GM18519 (cell line): ENCODE data around the gene CUZD1.
"Not testable (repeated sequence)": the region's sequence is repeated elsewhere in the genome, so short reads cannot be mapped to it uniquely, and the experiment has no call there.

Experiments used
- ATAC-seq: cut with Tn5 transposase; IDR thresholded peaks from one replicate; pipeline ENCODE4 v1.9.1; 2021; ENCODE audit warnings: mild to moderate bottlenecking, moderate library complexity; ENCODE audit not compliant: unreplicated experiment, low FRiP score

The CUZD1 gene

GRCh38 chr10:122845783-122846332 is at the start of gene CUZD1:
TSS of gene CUZD1 (minus strand) at chr10:122845857. CDS start at chr10:122845843, 14 bp downstream.
- no peak for ATAC-seq

- no peak for ATAC-seq
Measured at GRCh38 chr10:122894261-122894944, 48.7 kb upstream of the CUZD1 start.

GRCh38 chr10:122884166-122884565 is 38.5 kb upstream of the CUZD1 start:
- ATAC-seq: no peak

- ATAC-seq: no peak
Measured at GRCh38 chr10:122882766-122883165, 37.1 kb upstream of the CUZD1 start.

- ATAC-seq: peak; percentile 63
Measured at GRCh38 chr10:122879339-122880273, 33.9 kb upstream of the CUZD1 start, which contains the start of gene FAM24B. TSS of gene FAM24B (minus strand) at chr10:122879581. CDS start at chr10:122850515, 29,066 bp downstream.

- ATAC-seq: no peak
Measured at GRCh38 chr10:122878799-122879338, 33.2 kb upstream of the CUZD1 start.

GRCh38 chr10:122877264-122877663 is 31.6 kb upstream of the CUZD1 start:
- ATAC-seq: no peak

GRCh38 chr10:122876467-122876855 is 30.8 kb upstream of the CUZD1 start:
- no peak for ATAC-seq

- ATAC-seq: no peak
Measured at GRCh38 chr10:122875843-122876466, 30.3 kb upstream of the CUZD1 start.

- not testable (repeated sequence) for ATAC-seq
Measured at GRCh38 chr10:122871947-122872346, 26.3 kb upstream of the CUZD1 start.

- not testable (repeated sequence) for ATAC-seq
Measured at GRCh38 chr10:122868768-122869167, 23.1 kb upstream of the CUZD1 start.

- not testable (repeated sequence) for ATAC-seq
Measured at GRCh38 chr10:122866757-122867482, 21.3 kb upstream of the CUZD1 start.

- ATAC-seq: no peak
Measured at GRCh38 chr10:122864901-122865300, 19.2 kb upstream of the CUZD1 start.

GRCh38 chr10:122864194-122864592 is 18.5 kb upstream of the CUZD1 start:
- ATAC-seq: no peak

GRCh38 chr10:122863216-122864193 is 17.8 kb upstream of the CUZD1 start:
- no peak for ATAC-seq

GRCh38 chr10:122861711-122862161 is 16.1 kb upstream of the CUZD1 start:
- no peak for ATAC-seq

GRCh38 chr10:122859527-122859926 is 13.9 kb upstream of the CUZD1 start:
- ATAC-seq: no peak

- not testable (repeated sequence) for ATAC-seq
Measured at GRCh38 chr10:122858042-122858441, 12.4 kb upstream of the CUZD1 start.
